Endothelial cell of umbilical vein (primary cell): ENCODE data around the gene CPO.

ENCODE experiments used
- CTCF ChIP-seq, 2 donors: IDR thresholded peaks; 1 replicate in 1 of 2; 2 replicates in 1 of 2; pipeline ENCODE4 v1.5.1; 2011; ENCODE audit warnings: low read length in 2 of 2, mild to moderate bottlenecking in 2 of 2, moderate library complexity in 2 of 2, control low read depth in 1 of 2, inconsistent platforms in 1 of 2, low read depth in 1 of 2; ENCODE audit not compliant: insufficient read depth in 1 of 2; ENCODE audit errors: extremely low read depth in 1 of 2
- EZH2 ChIP-seq: IDR thresholded peaks from 2 replicates; pipeline ENCODE4 v1.6.1; 2012; ENCODE audit warnings: borderline replicate concordance, low read depth, mild to moderate bottlenecking, moderate library complexity, low read length, inconsistent platforms; ENCODE audit not compliant: severe bottlenecking
- MAX ChIP-seq: IDR thresholded peaks from 2 replicates; pipeline ENCODE4 v1.6.1; 2011; ENCODE audit not compliant: insufficient read depth, insufficient read length
- POLR2A ChIP-seq: IDR thresholded peaks from 2 replicates; pipeline ENCODE4 v1.6.1; 2012; ENCODE audit warnings: low read depth, mild to moderate bottlenecking, control low read depth, low read length

DNA sequence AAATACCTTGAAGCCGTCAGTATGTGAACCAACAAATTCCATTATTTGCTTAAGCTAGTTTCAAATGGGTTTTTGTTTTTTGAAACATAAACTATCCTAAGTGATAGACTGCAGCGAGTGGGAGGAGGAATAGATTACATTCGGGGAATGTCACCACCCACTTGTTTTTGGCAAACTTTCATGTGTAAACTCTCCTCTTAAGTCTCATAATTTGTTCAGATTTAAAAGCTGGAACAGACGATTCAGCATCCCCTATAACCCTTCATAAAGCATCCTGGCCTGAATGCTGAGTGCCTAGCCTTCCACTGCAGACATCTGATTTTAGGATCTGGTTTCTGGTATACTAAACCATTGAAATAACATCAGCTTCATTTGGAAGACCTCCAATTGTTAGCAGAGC lies 51.0 kb downstream of the CPO start:
- TF ChIP-seq CTCF (IDR thresholded peaks at IDR 0.05; ENCODE audit: extremely low read depth in 1 of 2, insufficient read depth in 1 of 2, low read depth in 1 of 2, low read length in 2 of 2) (no peak), EZH2 (no peak), POLR2A (no peak), MAX (no peak)
